CD14-positive monocyte (primary cell): ENCODE measurements around the gene PLA2G2F. TPM values are rescaled to one million over a fixed set of nuclear protein-coding genes. Genes with fewer than 3 reads are reported as not detected.

Experiments
- DNase-seq, 3 donors: peaks; one replicate each; pipeline ENCODE4 v3.0.0-alpha.2; 2011 to 2022
- H2AFZ ChIP-seq: 2 replicates; pipeline ENCODE4 v1.6.0; 2012; ENCODE audit warnings: mild to moderate bottlenecking, low read depth, low read length, inconsistent platforms; ENCODE audit not compliant: insufficient read depth, poor library complexity, severe bottlenecking
- H3K27ac ChIP-seq, 2 donors: 1 replicate in 1 of 2; 2 replicates in 1 of 2; pipeline ENCODE4 v1.5.1; 2012 to 2013; ENCODE audit warnings: low read length in 2 of 2, control low read depth in 1 of 2, inconsistent platforms in 1 of 2, low read depth in 1 of 2, mild to moderate bottlenecking in 1 of 2
- H3K27me3 ChIP-seq, 2 donors: one replicate each; pipeline versions ENCODE4 v1.6.0 to v1.6.1; 2011 to 2013; ENCODE audit warnings: low read length in 2 of 2; ENCODE audit not compliant: control insufficient read depth in 2 of 2, insufficient read depth in 2 of 2
- H3K36me3 ChIP-seq, 2 donors: replicated peaks in 1 of 2; 1 replicate in 1 of 2; 2 replicates in 1 of 2; pipeline versions ENCODE4 v1.5.1 to v1.6.1; 2012 to 2013; ENCODE audit warnings: low read length in 2 of 2, control low read depth in 1 of 2, inconsistent platforms in 1 of 2, mild to moderate bottlenecking in 1 of 2; ENCODE audit not compliant: insufficient read depth in 2 of 2, control insufficient read depth in 1 of 2
- H3K4me1 ChIP-seq, 2 donors: 1 replicate in 1 of 2; 2 replicates in 1 of 2; pipeline versions ENCODE4 v1.5.1 to v1.6.1; 2012 to 2013; ENCODE audit warnings: low read length in 2 of 2, control low read depth in 1 of 2, inconsistent platforms in 1 of 2, mild to moderate bottlenecking in 1 of 2, moderate library complexity in 1 of 2; ENCODE audit not compliant: insufficient read depth in 2 of 2, control insufficient read depth in 1 of 2
- H3K4me2 ChIP-seq: replicated peaks from 2 replicates; pipeline ENCODE3; 2012; ENCODE audit warnings: low read length, moderate library complexity, mild to moderate bottlenecking; ENCODE audit not compliant: poor library complexity, severe bottlenecking; ENCODE audit errors: extremely low read depth
- H3K4me3 ChIP-seq, 3 experiments: fragments of 200-600 bp in 1 of 3; sonication (generic) in 1 of 3; replicated peaks in 1 of 3; 1 replicate in 2 of 3; 2 replicates in 1 of 3; pipeline ENCODE4 v1.5.1; 2011 to 2013; ENCODE audit warnings: low read length in 3 of 3, mild to moderate bottlenecking in 3 of 3, control low read depth in 2 of 3, low read depth in 2 of 3, inconsistent platforms in 1 of 3, moderate library complexity in 1 of 3
- H3K79me2 ChIP-seq: 2 replicates; pipeline ENCODE4 v1.6.0; 2012; ENCODE audit warnings: mild to moderate bottlenecking, control low read depth, inconsistent platforms, low read length, moderate library complexity; ENCODE audit not compliant: insufficient read depth
- H3K9ac ChIP-seq: 2 replicates; pipeline ENCODE4 v1.6.0; 2017; ENCODE audit warnings: low read length, mild to moderate bottlenecking; ENCODE audit not compliant: insufficient read depth, poor library complexity, severe bottlenecking
- H3K9me3 ChIP-seq, 2 donors: replicated peaks in 1 of 2; 1 replicate in 1 of 2; 2 replicates in 1 of 2; pipeline versions ENCODE4 v1.5.1 to v1.6.1; 2012 to 2013; ENCODE audit warnings: low read length in 2 of 2, control low read depth in 1 of 2; ENCODE audit not compliant: control insufficient read depth in 1 of 2, insufficient read depth in 1 of 2
- H4K20me1 ChIP-seq: 2 replicates; pipeline ENCODE4 v1.6.0; 2012; ENCODE audit warnings: mild to moderate bottlenecking, low read length, control low read depth, moderate library complexity; ENCODE audit not compliant: insufficient read depth
- H3K27ac Mint-ChIP-seq, 7 donors: one replicate each; pipeline ENCODE4 v1.8.0; 2020; ENCODE audit warnings: mild to moderate bottlenecking in 7 of 7, mixed read lengths in 7 of 7, moderate library complexity in 6 of 7, inconsistent platforms in 2 of 7
- H3K27me3 Mint-ChIP-seq, 3 donors: one replicate each; pipeline ENCODE4 v1.8.0; 2021 to 2022; ENCODE audit warnings: low read depth in 3 of 3, mild to moderate bottlenecking in 3 of 3, mixed read lengths in 3 of 3, moderate library complexity in 3 of 3, inconsistent platforms in 1 of 3
- H3K36me3 Mint-ChIP-seq, 2 donors: one replicate each; pipeline ENCODE4 v1.8.0; 2020; ENCODE audit warnings: mixed read lengths in 2 of 2, inconsistent platforms in 1 of 2, mild to moderate bottlenecking in 1 of 2
- H3K4me1 Mint-ChIP-seq: one replicate; pipeline ENCODE4 v1.8.0; 2020; ENCODE audit warnings: mild to moderate bottlenecking, mixed read lengths
- H3K4me3 Mint-ChIP-seq, 2 donors: one replicate each; pipeline ENCODE4 v1.8.0; 2020; ENCODE audit warnings: mild to moderate bottlenecking in 2 of 2, mixed read lengths in 2 of 2, moderate library complexity in 1 of 2
- H3K9me3 Mint-ChIP-seq, 7 donors: one replicate each; pipeline ENCODE4 v1.8.0; 2020 to 2022; ENCODE audit warnings: mixed read lengths in 7 of 7, mild to moderate bottlenecking in 6 of 7, moderate library complexity in 6 of 7, inconsistent platforms in 2 of 7
- WGBS: methylation state at CpG from one replicate; pipeline ENCODE4 v1.1.5; 2013; ENCODE audit warnings: missing lambda C conversion rate; ENCODE audit not compliant: insufficient coverage; 5-methylcytosine and 5-hydroxymethylcytosine counted together
- intact Hi-C, 2 donors: fragments of 100-400 bp; cut with micrococcal nuclease; formaldehyde crosslinking; loops; one replicate each; pipeline versions ENCODE4 v1.15.0 to v1.15.1; 2023
- polyA plus RNA-seq, 3 donors: library from polyadenylated mRNA; depleted of rRNA in 1 of 3; unstranded in 2 of 3; stranded (reverse) in 1 of 3; fragments of 300-500 nt in 2 of 3; fragments of >200 nt in 1 of 3; fragmentation: Illumina TruSeq in 2 of 3; gene quantifications; 1 replicate in 2 of 3; 2 replicates in 1 of 3; pipeline ENCODE4 v1.2.3, GENCODE V29; 2012 to 2021
- TF ChIP-seq, protein P1 (sequence below): fragments of 200-600 bp; IDR thresholded peaks from one replicate; pipeline ENCODE4 v1.8.0; 2022; ENCODE audit warnings: antibody characterized with exemption, mild to moderate bottlenecking

The PLA2G2F gene
- polyA plus RNA-seq, 3 donors = not detected

DNA sequence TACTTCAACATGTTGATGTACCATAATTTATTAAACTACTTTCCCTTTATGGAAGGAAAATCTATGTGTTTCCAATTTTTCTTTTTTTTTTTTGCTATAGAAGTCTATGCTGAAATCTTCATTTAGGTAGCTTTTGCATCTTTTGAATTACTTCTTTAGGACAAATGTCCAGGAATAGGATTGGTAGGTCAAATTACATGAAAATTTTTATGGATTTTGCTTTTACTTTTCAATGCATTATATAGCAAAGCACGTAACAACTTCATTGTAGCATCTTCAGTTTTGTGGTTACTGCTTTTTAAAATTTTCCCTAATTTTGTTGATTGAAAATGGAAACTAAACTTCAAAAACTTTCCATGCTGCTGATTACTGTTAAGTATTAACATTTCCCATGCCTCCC is 59.2 kb downstream of the PLA2G2F start:
- intact Hi-C loops = loop anchor here in 1 of 2 donors (5.0 kb wide), 1 partner anchor 96 kb away; no protein-coding TSS in a partner anchor
- WGBS = no CpG with 5 or more reads among the region's 1 CpG
- Histone ChIP-seq H3K27ac (no peak overlapping the region), H3K27me3 (no peaks in the 10 kb centered on the region), H3K79me2 (no peaks in the 10 kb centered on the region), H2AFZ (no peak overlapping the region), H3K9me3 (no peaks in the 10 kb centered on the region), H3K36me3 (no peaks in the 10 kb centered on the region), H3K4me2 (no peak overlapping the region), H4K20me1 (no peaks in the 10 kb centered on the region), H3K9ac (no peak overlapping the region), H3K4me1 (no peaks in the 10 kb centered on the region), H3K4me3 (no peak overlapping the region)
- H3K36me3 Mint-ChIP-seq = no peaks in the 10 kb centered on the region
- TF ChIP-seq, protein P1, sequence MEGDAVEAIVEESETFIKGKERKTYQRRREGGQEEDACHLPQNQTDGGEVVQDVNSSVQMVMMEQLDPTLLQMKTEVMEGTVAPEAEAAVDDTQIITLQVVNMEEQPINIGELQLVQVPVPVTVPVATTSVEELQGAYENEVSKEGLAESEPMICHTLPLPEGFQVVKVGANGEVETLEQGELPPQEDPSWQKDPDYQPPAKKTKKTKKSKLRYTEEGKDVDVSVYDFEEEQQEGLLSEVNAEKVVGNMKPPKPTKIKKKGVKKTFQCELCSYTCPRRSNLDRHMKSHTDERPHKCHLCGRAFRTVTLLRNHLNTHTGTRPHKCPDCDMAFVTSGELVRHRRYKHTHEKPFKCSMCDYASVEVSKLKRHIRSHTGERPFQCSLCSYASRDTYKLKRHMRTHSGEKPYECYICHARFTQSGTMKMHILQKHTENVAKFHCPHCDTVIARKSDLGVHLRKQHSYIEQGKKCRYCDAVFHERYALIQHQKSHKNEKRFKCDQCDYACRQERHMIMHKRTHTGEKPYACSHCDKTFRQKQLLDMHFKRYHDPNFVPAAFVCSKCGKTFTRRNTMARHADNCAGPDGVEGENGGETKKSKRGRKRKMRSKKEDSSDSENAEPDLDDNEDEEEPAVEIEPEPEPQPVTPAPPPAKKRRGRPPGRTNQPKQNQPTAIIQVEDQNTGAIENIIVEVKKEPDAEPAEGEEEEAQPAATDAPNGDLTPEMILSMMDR = no peak
- no peak for DNase-seq
- H3K9me3 Mint-ChIP-seq = peaks cover 0 to 2% (median 0%) of the 10 kb centered on the region in 7 donors
- H3K27me3 Mint-ChIP-seq = peaks cover 23 to 34% (median 34%) of the 10 kb centered on the region in 3 donors
- peaks cover 3% of the 10 kb centered on the region for H3K4me1 Mint-ChIP-seq
- H3K27ac Mint-ChIP-seq = no peak overlapping the region
- no peak overlapping the region for H3K4me3 Mint-ChIP-seq

DNA sequence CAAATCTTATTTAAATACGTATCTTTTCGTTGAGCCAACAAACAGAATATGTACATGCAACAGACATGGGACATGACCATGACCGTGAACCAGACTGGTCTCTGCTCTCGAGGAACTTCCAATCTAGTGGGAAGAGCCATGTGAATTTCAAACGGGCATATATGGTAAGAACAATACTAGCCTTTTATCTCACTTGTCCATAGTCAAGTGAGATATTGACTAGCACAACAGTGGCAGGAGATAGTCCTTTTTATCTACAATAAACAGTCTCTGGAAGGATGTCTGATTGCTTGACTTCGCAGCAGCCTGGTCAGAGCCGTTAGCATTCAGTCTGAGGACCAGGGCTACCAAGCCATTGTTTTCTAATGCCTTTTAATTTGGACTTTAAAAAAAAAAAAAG is 59.8 kb downstream of the PLA2G2F start:
- no peaks in the 10 kb centered on the region for H3K79me2 ChIP-seq
- no peaks in the 10 kb centered on the region for H3K4me1 ChIP-seq
- no peak overlapping the region for H2AFZ ChIP-seq
- peaks cover 19 to 37% (median 34%) of the 10 kb centered on the region in 3 donors for H3K27me3 Mint-ChIP-seq
- intact Hi-C loops = loop anchor here in 1 of 2 donors (5.0 kb wide), 1 partner anchor 97 kb away; no protein-coding TSS in a partner anchor
- H3K4me1 Mint-ChIP-seq = peaks cover 3% of the 10 kb centered on the region
- 33% methylated on average over 3 of the region's 7 CpGs for WGBS
- no peaks in the 10 kb centered on the region for H3K27me3 ChIP-seq
- no peak overlapping the region for H3K4me3 ChIP-seq
- no peak overlapping the region for H3K27ac Mint-ChIP-seq
- no peak overlapping the region for H3K4me2 ChIP-seq
- DNase-seq = no peak
- no peak overlapping the region for H3K4me3 Mint-ChIP-seq
- no peaks in the 10 kb centered on the region for H4K20me1 ChIP-seq
- no peaks in the 10 kb centered on the region for H3K9me3 ChIP-seq
- no peaks in the 10 kb centered on the region for H3K36me3 ChIP-seq
- TF ChIP-seq, protein P1 = no peak
- peaks cover 0 to 2% (median 0%) of the 10 kb centered on the region in 7 donors for H3K9me3 Mint-ChIP-seq
- no peak overlapping the region for H3K27ac ChIP-seq
- H3K9ac ChIP-seq = no peak overlapping the region
- no peaks in the 10 kb centered on the region for H3K36me3 Mint-ChIP-seq
